Esophagus (tissue), 2 donors: Measurements from ENCODE around the gene SWT1. TPM values are rescaled to one million over a fixed set of nuclear protein-coding genes. Genes with fewer than 3 reads are reported as not detected.
"Not testable (repeated sequence)": the region's sequence is repeated elsewhere in the genome, so short reads cannot be mapped to it uniquely, and the experiment has no call there.

Experiments used
- H3K27ac ChIP-seq, 2 donors: one replicate each; pipeline ENCODE4 v1.5.1; 2013; ENCODE audit warnings: low read depth in 2 of 2, mild to moderate bottlenecking in 2 of 2, inconsistent platforms in 1 of 2, low read length in 1 of 2, moderate library complexity in 1 of 2
- H3K27me3 ChIP-seq, 2 donors: one replicate each; pipeline ENCODE4 v1.6.1; 2013; ENCODE audit warnings: low read length in 2 of 2, control low read depth in 1 of 2, mild to moderate bottlenecking in 1 of 2; ENCODE audit not compliant: insufficient read depth in 2 of 2, control insufficient read depth in 1 of 2
- H3K36me3 ChIP-seq, 2 donors: one replicate each; pipeline ENCODE4 v1.6.1; 2013; ENCODE audit warnings: low read length in 1 of 2; ENCODE audit not compliant: control insufficient read depth in 2 of 2, insufficient read depth in 2 of 2
- H3K4me1 ChIP-seq, 2 donors: one replicate each; pipeline ENCODE4 v1.6.1; 2013; ENCODE audit warnings: low read length in 1 of 2; ENCODE audit not compliant: control insufficient read depth in 2 of 2, insufficient read depth in 2 of 2
- H3K4me3 ChIP-seq, 2 donors: one replicate each; pipeline ENCODE4 v1.5.1; 2013; ENCODE audit warnings: low read length in 2 of 2, mild to moderate bottlenecking in 2 of 2, low read depth in 1 of 2, moderate library complexity in 1 of 2
- H3K9me3 ChIP-seq, 2 donors: one replicate each; pipeline ENCODE4 v1.6.1; 2013; ENCODE audit warnings: mild to moderate bottlenecking in 2 of 2, low read depth in 1 of 2, low read length in 1 of 2, moderate library complexity in 1 of 2; ENCODE audit not compliant: control insufficient read depth in 2 of 2, insufficient read depth in 1 of 2
- WGBS, 2 donors: extraction: QIAGEN DNeasy Blood & Tissue Kit; methylation state at CpG; one replicate each; pipeline ENCODE4 v1.1.7; 2013; 5-methylcytosine and 5-hydroxymethylcytosine counted together
- polyA plus RNA-seq, 2 donors: library from polyadenylated mRNA; stranded (reverse); fragments of 200-250 nt; gene quantifications; one replicate each; pipeline ENCODE4 v1.2.3, GENCODE V29; 2013
- donor health status: healthy with polysubstance abuse.
- donor health status: Bipolar disorder and iron deficiency.

The SWT1 gene
- polyA plus RNA-seq, 2 donors, result 0.86 TPM

GRCh38 chr1:185162491-185162890 lies 5.5 kb downstream of the SWT1 start:
- peaks cover 0 to 3% of the 10 kb centered on the region in 2 donors for H3K36me3 ChIP-seq
- H3K4me1 ChIP-seq, result no peaks in the 10 kb centered on the region
- H3K4me3 ChIP-seq, result no peak overlapping the region
- no peak overlapping the region for H3K27ac ChIP-seq
- no peaks in the 10 kb centered on the region for H3K27me3 ChIP-seq
- H3K9me3 ChIP-seq, result no peaks in the 10 kb centered on the region
- WGBS, 2 donors, result 87 to 88% methylated on average over 4 of the region's 4 CpGs

- no peak overlapping the region for H3K27ac ChIP-seq
- H3K36me3 ChIP-seq, result peaks cover 0 to 3% of the 10 kb centered on the region in 2 donors
- H3K9me3 ChIP-seq, result no peaks in the 10 kb centered on the region
- no peaks in the 10 kb centered on the region for H3K4me1 ChIP-seq
- 60 to 67% methylated on average over 1 of the region's 1 CpG for WGBS, 2 donors
- no peak overlapping the region for H3K4me3 ChIP-seq
- no peaks in the 10 kb centered on the region for H3K27me3 ChIP-seq
These were observed 9.1 kb downstream of the SWT1 start for GRCh38 chr1:185166106-185166505.

- H3K4me1 ChIP-seq, result no peaks in the 10 kb centered on the region
- WGBS, 2 donors, result 32 to 33% methylated on average over 5 of the region's 5 CpGs
- H3K36me3 ChIP-seq, result no peaks in the 10 kb centered on the region
- no peaks in the 10 kb centered on the region for H3K27me3 ChIP-seq
- H3K9me3 ChIP-seq, result no peaks in the 10 kb centered on the region
- no peak overlapping the region for H3K27ac ChIP-seq
- no peak overlapping the region for H3K4me3 ChIP-seq
These were observed 13.4 kb downstream of the SWT1 start for GRCh38 chr1:185170291-185170848.

GRCh38 chr1:185193756-185194155 lies 36.8 kb downstream of the SWT1 start:
- no peaks in the 10 kb centered on the region for H3K36me3 ChIP-seq
- no peaks in the 10 kb centered on the region for H3K9me3 ChIP-seq
- H3K4me1 ChIP-seq, result no peaks in the 10 kb centered on the region
- no peak overlapping the region for H3K27ac ChIP-seq
- H3K27me3 ChIP-seq, result no peaks in the 10 kb centered on the region
- 52 to 59% methylated on average over 1 of the region's 1 CpG for WGBS, 2 donors
- H3K4me3 ChIP-seq, result no peak overlapping the region

GRCh38 chr1:185198712-185199111 lies 41.7 kb downstream of the SWT1 start:
- not testable (repeated sequence) for H3K4me1 ChIP-seq, H3K9me3 ChIP-seq, H3K27me3 ChIP-seq, H3K36me3 ChIP-seq, H3K4me3 ChIP-seq, H3K27ac ChIP-seq
- 88 to 96% methylated on average over 4 of the region's 4 CpGs for WGBS, 2 donors

GRCh38 chr1:185200889-185201288 lies 43.9 kb downstream of the SWT1 start:
- Histone ChIP-seq H3K36me3 (no peaks in the 10 kb centered on the region), H3K4me3 (no peak overlapping the region), H3K27me3 (no peaks in the 10 kb centered on the region), H3K27ac (no peak overlapping the region), H3K4me1 (no peaks in the 10 kb centered on the region), H3K9me3 (no peaks in the 10 kb centered on the region)
- 94% methylated on average over 8 of the region's 8 CpGs for WGBS, 2 donors

- Histone ChIP-seq H3K27me3 (no peaks in the 10 kb centered on the region), H3K36me3 (no peaks in the 10 kb centered on the region), H3K4me3 (no peak overlapping the region), H3K27ac (no peak overlapping the region), H3K9me3 (no peaks in the 10 kb centered on the region), H3K4me1 (no peaks in the 10 kb centered on the region)
These were observed 50.2 kb downstream of the SWT1 start for GRCh38 chr1:185207170-185207569.

- Histone ChIP-seq H3K4me3 (no peak overlapping the region), H3K27ac (no peak overlapping the region), H3K27me3 (no peaks in the 10 kb centered on the region), H3K4me1 (no peaks in the 10 kb centered on the region), H3K9me3 (no peaks in the 10 kb centered on the region), H3K36me3 (no peaks in the 10 kb centered on the region)
- 74 to 84% methylated on average over 3 of the region's 3 CpGs for WGBS, 2 donors
These were observed 51.1 kb downstream of the SWT1 start for GRCh38 chr1:185207980-185208602.

- no peak overlapping the region for H3K4me3 ChIP-seq
- no peaks in the 10 kb centered on the region for H3K36me3 ChIP-seq
- no peaks in the 10 kb centered on the region for H3K4me1 ChIP-seq
- WGBS, 2 donors, result 81 to 90% methylated on average over 5 of the region's 5 CpGs
- H3K9me3 ChIP-seq, result no peaks in the 10 kb centered on the region
- no peaks in the 10 kb centered on the region for H3K27me3 ChIP-seq
- no peak overlapping the region for H3K27ac ChIP-seq
These were observed 51.7 kb downstream of the SWT1 start for GRCh38 chr1:185208626-185209180.

- not testable (repeated sequence) for H3K27ac ChIP-seq, H3K27me3 ChIP-seq, H3K36me3 ChIP-seq, H3K4me3 ChIP-seq, H3K9me3 ChIP-seq, H3K4me1 ChIP-seq
- WGBS, 2 donors, result 92 to 98% methylated on average over 1 of the region's 1 CpG
These were observed 52.4 kb downstream of the SWT1 start for GRCh38 chr1:185209357-185209756.
